Measurements from ENCODE around the gene LMF1.
"Not testable (repeated sequence)": the region's sequence is repeated elsewhere in the genome, so short reads cannot be mapped to it uniquely, and the experiment has no call there.

- not testable (repeated sequence) for TF ChIP-seq KDM1A (IDR thresholded peaks at IDR 0.05; ENCODE audit: borderline replicate concordance, low read length); MAFK (IDR thresholded peaks at IDR 0.05; ENCODE audit: low read depth, low read length); CHD2 (IDR thresholded peaks at IDR 0.05; ENCODE audit: low read length); CREB1 (IDR thresholded peaks at IDR 0.05); CEBPB (IDR thresholded peaks at IDR 0.05; ENCODE audit: low read depth, low read length); SIRT6 (IDR thresholded peaks at IDR 0.05; ENCODE audit: low read length); EZH2 (IDR thresholded peaks at IDR 0.05; ENCODE audit: low read depth, low read length, severe bottlenecking); CTCF (IDR thresholded peaks at IDR 0.05; ENCODE audit: control extremely low read depth in 1 of 3, insufficient read depth in 1 of 3, low read depth in 1 of 3, low read length in 3 of 3); HDAC6 (IDR thresholded peaks at IDR 0.05; ENCODE audit: low read depth, low read length); POLR2A (IDR thresholded peaks at IDR 0.05; ENCODE audit: control extremely low read depth in 1 of 2, low read depth in 2 of 2, low read length in 2 of 2); KDM4A (IDR thresholded peaks at IDR 0.05; ENCODE audit: low read depth, low read length, severe bottlenecking)
- TF ChIP-seq, protein P1, sequence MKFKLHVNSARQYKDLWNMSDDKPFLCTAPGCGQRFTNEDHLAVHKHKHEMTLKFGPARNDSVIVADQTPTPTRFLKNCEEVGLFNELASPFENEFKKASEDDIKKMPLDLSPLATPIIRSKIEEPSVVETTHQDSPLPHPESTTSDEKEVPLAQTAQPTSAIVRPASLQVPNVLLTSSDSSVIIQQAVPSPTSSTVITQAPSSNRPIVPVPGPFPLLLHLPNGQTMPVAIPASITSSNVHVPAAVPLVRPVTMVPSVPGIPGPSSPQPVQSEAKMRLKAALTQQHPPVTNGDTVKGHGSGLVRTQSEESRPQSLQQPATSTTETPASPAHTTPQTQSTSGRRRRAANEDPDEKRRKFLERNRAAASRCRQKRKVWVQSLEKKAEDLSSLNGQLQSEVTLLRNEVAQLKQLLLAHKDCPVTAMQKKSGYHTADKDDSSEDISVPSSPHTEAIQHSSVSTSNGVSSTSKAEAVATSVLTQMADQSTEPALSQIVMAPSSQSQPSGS (IDR thresholded peaks at IDR 0.05; ENCODE audit: low read length), result not testable (repeated sequence)
These were observed 82.3 kb downstream of the LMF1 start for GRCh38 chr16:888456-888855.

Data from H1 (cell line).